Left lung (tissue), 10 donors: ENCODE measurements around the gene TGM3. TPM values are rescaled to one million over a fixed set of nuclear protein-coding genes. Genes with fewer than 3 reads are reported as not detected.

Experiments
- ATAC-seq: fragments of 200-7000 bp; cut with Tn5 transposase; one replicate; pipeline ENCODE4 v1.9.1; 2020; ENCODE audit warnings: moderate library complexity
- DNase-seq, 4 donors: peaks; one replicate each; pipeline ENCODE4 v3.0.0-alpha.2; 2013 to 2020
- H3K27ac ChIP-seq, 2 donors: fragments of 200-600 bp; sonication (generic) in 1 of 2; one replicate each; pipeline versions ENCODE4 v1.5.0 to v1.8.0; 2020 to 2021
- H3K27me3 ChIP-seq, 2 donors: fragments of 200-600 bp; sonication (generic) in 1 of 2; one replicate each; pipeline versions ENCODE4 v1.5.0 to v1.8.0; 2020 to 2021
- H3K36me3 ChIP-seq, 2 donors: fragments of 200-600 bp; sonication (generic) in 1 of 2; one replicate each; pipeline versions ENCODE4 v1.5.0 to v1.8.0; 2020 to 2021
- H3K4me1 ChIP-seq, 2 donors: fragments of 200-600 bp; one replicate each; pipeline ENCODE4 v1.8.0; 2021
- H3K4me3 ChIP-seq, 2 donors: fragments of 200-600 bp; sonication (generic) in 1 of 2; one replicate each; pipeline versions ENCODE4 v1.5.0 to v1.8.0; 2020 to 2021; ENCODE audit warnings: mild to moderate bottlenecking in 1 of 2
- H3K9me3 ChIP-seq, 2 donors: fragments of 200-600 bp; sonication (generic) in 1 of 2; one replicate each; pipeline versions ENCODE4 v1.5.0 to v1.8.0; 2020 to 2021
- intact Hi-C, 2 donors: fragments of 100-400 bp; cut with DNase I; formaldehyde crosslinking; loops; one replicate each; pipeline versions ENCODE4 v1.11.2 to v1.14.2; 2022
- polyA plus RNA-seq, 6 donors: library from polyadenylated mRNA; unstranded; fragments of 120-200 nt; gene quantifications; one replicate each; pipeline ENCODE4 v1.2.1, GENCODE V29; 2013; ENCODE audit not compliant: insufficient read length in 6 of 6
- total RNA-seq, 2 donors: library from RNA; stranded (reverse); fragmentation: NEBNext Ultra II Directional; extraction: Animal tissue kit (Norgen Biotek cat#: 25700); gene quantifications; one replicate each; pipeline ENCODE4 v1.2.1, GENCODE V29; 2021
- TF ChIP-seq, protein P1 (sequence below), 2 donors: fragments of 200-600 bp; sonication (generic) in 1 of 2; IDR thresholded peaks; one replicate each; pipeline versions ENCODE4 v1.5.0 to v1.8.0; 2021; ENCODE audit warnings: antibody characterized with exemption in 2 of 2
- donor health status: DM: no; HTN: yes; CAD: no.
- donor health status: DM: no; HTN: no; CAD: no.

TGM3 gene
- total and polyA plus RNA-seq, 8 donors = 0.20 to 0.37 (median 0.27) TPM; not detected in 3

DNA sequence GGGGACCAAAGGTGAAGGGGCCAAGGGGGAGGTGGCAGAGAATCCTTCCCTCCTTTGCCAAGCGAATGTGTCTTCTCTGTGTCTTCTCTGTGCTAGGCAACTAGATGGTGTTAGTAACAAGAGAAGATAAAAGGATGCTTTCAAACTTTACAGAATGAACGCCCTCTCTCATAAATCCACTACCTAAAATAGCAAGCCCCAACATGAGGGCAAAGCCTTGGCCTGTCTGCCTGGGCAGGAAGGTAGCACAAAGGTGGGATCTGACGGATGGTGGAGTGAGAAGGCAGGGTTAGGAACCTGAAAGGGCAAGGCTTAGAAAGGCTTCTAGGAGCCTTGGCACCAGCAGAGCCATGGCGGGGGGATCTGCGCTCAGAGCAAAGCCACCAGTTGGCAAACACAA lies 13.6 kb upstream of the TGM3 start:
- H3K27ac ChIP-seq = no peak overlapping the region
- TF ChIP-seq, protein P1, sequence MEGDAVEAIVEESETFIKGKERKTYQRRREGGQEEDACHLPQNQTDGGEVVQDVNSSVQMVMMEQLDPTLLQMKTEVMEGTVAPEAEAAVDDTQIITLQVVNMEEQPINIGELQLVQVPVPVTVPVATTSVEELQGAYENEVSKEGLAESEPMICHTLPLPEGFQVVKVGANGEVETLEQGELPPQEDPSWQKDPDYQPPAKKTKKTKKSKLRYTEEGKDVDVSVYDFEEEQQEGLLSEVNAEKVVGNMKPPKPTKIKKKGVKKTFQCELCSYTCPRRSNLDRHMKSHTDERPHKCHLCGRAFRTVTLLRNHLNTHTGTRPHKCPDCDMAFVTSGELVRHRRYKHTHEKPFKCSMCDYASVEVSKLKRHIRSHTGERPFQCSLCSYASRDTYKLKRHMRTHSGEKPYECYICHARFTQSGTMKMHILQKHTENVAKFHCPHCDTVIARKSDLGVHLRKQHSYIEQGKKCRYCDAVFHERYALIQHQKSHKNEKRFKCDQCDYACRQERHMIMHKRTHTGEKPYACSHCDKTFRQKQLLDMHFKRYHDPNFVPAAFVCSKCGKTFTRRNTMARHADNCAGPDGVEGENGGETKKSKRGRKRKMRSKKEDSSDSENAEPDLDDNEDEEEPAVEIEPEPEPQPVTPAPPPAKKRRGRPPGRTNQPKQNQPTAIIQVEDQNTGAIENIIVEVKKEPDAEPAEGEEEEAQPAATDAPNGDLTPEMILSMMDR (IDR thresholded peaks at IDR 0.05) = no peak
- H3K4me3 ChIP-seq = no peak overlapping the region
- H3K4me1 ChIP-seq = peaks cover 0 to 11% of the 10 kb centered on the region in 2 donors
- H3K9me3 ChIP-seq = no peaks in the 10 kb centered on the region
- H3K36me3 ChIP-seq = no peaks in the 10 kb centered on the region
- ATAC-seq (no peak), DNase-seq (no peak)
- intact Hi-C loops = no loop called here
- H3K27me3 ChIP-seq = peaks cover 0 to 14% of the 10 kb centered on the region in 2 donors

DNA sequence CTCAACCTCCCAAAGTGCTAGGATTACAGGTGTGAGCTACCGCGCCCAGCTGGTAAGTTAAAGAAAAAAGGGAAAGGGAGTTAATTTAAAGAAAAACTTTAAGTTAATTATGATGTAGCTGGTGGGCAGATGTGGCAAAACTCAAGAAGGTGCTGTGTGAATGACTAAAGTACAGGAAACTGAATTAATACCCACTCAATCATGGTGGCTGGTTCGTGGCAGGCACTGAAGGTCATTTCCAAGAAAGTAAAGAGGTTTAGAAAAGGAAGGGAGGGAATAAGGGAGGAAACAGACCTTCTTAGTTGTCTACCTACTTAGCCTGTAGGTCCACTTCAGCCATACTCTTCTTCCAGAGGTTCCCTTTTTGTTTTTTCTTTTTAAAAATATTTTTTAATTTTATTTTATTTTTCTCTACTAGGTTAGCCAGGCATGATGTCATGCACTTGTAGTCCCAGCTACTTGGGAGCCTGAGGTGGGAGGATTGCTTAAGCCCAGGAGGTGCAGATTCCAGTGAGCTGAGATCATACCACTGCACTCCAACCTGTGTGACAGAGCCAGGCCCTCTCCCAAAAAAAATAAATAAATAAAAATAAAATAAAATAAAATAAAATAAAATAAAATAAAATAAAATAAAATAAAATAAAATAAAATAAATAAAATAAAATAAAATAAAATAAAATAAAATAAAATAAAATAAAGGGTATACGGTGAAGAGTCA lies 11.9 kb upstream of the TGM3 start:
- H3K27ac ChIP-seq = no peak overlapping the region
- peak in 1 of 4 donors; percentile 25 for DNase-seq
- no peaks in the 10 kb centered on the region for H3K27me3 ChIP-seq
- intact Hi-C loops = no loop called here
- H3K4me1 ChIP-seq = peaks cover 0 to 16% of the 10 kb centered on the region in 2 donors
- H3K36me3 ChIP-seq = no peaks in the 10 kb centered on the region
- TF ChIP-seq, protein P1 (IDR thresholded peaks at IDR 0.05) = no peak
- no peak overlapping the region for H3K4me3 ChIP-seq
- H3K9me3 ChIP-seq = no peaks in the 10 kb centered on the region
- peak; percentile 79 for ATAC-seq

DNA sequence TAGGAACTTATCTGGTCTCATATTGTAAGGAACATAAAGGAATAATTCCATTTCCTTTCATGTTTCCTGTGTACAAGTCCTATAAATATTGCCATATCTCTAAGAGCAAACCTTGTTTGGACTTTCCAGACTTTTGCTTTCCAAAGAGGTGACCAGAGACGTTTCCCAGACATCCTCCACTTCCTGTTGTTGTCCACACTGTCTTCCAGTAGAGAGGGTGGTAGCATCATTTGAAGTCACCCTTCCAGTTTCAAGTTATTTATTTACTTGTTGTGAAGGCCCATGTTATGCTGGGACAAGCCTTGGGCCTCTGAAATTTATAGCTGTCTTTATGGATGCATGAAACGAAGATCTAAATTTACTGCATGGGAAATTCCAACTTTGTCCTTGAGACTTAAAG lies 10.6 kb upstream of the TGM3 start:
- Histone ChIP-seq H3K27ac (no peak overlapping the region), H3K9me3 (no peaks in the 10 kb centered on the region)

DNA sequence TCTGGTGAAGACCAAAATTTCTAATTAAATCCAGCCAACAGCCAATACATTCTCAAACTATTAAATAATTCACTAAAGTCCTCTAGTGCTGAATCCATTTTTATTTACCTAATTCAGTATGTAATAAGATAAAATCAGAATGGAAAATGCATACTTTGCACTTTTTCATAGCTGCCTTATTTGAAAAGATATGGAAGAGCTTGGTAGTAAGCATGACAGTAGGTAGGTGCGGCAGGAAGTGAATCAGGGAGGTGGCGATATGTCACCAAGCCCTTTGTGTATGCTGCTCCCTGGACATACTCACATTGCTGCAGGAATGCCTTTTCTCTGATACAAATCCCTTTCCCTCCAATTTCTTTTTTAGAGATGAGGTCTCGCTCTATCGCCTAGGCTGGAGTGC lies 10.2 kb upstream of the TGM3 start:
- no peaks in the 10 kb centered on the region for H3K36me3 ChIP-seq
- no peak for ATAC-seq
- TF ChIP-seq, protein P1 (IDR thresholded peaks at IDR 0.05) = no peak
- H3K27ac ChIP-seq = no peak overlapping the region
- intact Hi-C loops = no loop called here
- no peak for DNase-seq
- H3K4me1 ChIP-seq = peaks cover 0 to 19% of the 10 kb centered on the region in 2 donors
- no peaks in the 10 kb centered on the region for H3K27me3 ChIP-seq
- H3K9me3 ChIP-seq = no peaks in the 10 kb centered on the region
- H3K4me3 ChIP-seq = no peak overlapping the region

More for the DNA sequence above, 10.6 kb upstream of the TGM3 start:
- TF ChIP-seq, protein P1 (IDR thresholded peaks at IDR 0.05) = no peak
- ATAC-seq (no peak), DNase-seq (no peak)
- H3K27me3 ChIP-seq = no peaks in the 10 kb centered on the region
- intact Hi-C loops = no loop called here
- peaks cover 0 to 15% of the 10 kb centered on the region in 2 donors for H3K4me1 ChIP-seq
- H3K36me3 ChIP-seq = no peaks in the 10 kb centered on the region
- no peak overlapping the region for H3K4me3 ChIP-seq

DNA sequence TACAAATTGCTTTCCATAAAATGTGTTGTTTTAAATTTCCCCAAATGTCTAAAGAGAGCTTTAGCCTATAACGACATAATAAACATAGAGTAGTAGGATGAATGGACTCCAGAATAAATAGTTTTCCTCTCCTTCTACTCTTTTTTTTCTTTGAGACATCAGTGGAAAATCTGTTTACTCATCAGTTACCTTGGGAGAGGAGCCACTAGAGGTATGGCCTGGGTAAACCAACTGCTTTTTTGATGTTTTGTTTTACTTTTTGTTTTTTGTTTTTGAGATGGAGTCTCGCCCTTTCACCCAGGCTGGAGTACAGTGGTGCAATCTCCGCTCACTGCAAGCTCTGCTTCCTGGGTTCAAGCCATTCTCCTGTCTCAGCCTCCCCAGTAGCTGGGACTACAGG lies 8.3 kb upstream of the TGM3 start:
- DNase-seq (no peak), ATAC-seq (no peak)
- H3K4me1 ChIP-seq = peaks cover 0 to 36% of the 10 kb centered on the region in 2 donors
- no peak overlapping the region for H3K4me3 ChIP-seq
- intact Hi-C loops = no loop called here
- peak overlapping the region in 1 of 2 donors; percentile 92 for H3K27ac ChIP-seq
- TF ChIP-seq, protein P1 (IDR thresholded peaks at IDR 0.05) = no peak
- no peaks in the 10 kb centered on the region for H3K27me3 ChIP-seq
- no peaks in the 10 kb centered on the region for H3K9me3 ChIP-seq
- H3K36me3 ChIP-seq = no peaks in the 10 kb centered on the region
